GM21360 (cell line): ENCODE data around the gene ASS1.

Experiments
- ATAC-seq: cut with Tn5 transposase; IDR thresholded peaks from one replicate; pipeline ENCODE4 v1.9.1; 2021; ENCODE audit warnings: mild to moderate bottlenecking, moderate library complexity; ENCODE audit not compliant: unreplicated experiment

ASS1 gene

GRCh38 chr9:130417602-130418001 lies 27.2 kb upstream of the ASS1 start:
- ATAC-seq = no peak

GRCh38 chr9:130418776-130419175 lies 26.0 kb upstream of the ASS1 start:
- no peak for ATAC-seq

DNA sequence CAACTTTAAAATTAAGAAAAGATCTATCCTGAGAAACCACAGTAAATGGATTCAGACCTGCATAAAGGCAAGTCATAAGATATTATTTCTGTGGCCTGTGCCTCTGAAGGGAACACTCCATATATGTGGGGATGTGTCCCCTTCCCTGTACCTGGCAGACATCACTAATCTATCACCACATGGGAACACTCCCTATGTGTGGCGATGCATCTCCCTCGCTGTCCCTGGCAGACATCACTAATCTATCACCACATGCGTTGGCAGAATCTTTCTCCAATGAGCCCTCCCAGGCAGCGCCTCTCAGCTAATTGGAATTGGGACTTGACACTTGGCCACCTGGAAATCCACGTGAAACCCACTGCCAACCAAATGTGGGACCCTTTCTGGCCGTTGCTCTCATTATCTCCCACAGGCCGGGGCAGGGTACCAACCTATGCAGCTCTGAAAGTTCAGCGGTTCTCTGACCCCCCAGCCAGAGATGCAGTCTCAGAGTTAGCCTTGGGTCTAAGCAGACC lies 25.2 kb upstream of the ASS1 start:
- no peak for ATAC-seq

- ATAC-seq = no peak
Measured at GRCh38 chr9:130421154-130421801, 23.5 kb upstream of the ASS1 start.

- no peak for ATAC-seq
Measured at GRCh38 chr9:130421802-130422276, 22.9 kb upstream of the ASS1 start.

DNA sequence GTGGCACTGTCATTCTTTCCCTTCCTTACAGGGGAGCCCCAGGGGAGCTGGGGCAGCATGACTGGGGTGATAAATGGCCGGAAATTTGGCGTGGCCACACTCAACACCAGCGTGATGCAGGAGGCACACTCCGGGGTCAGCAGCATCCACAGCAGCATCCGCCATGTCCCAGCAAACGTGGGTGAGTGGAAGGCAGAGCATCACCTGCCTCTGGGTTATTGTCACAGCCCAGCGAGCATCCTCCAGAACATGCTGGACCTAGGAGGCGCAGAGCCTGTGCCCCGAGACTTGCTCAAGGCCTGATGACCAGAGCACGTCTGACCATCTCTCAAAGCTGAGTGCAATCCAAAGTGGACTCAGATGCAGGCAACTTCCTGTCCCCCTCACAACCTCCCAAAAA lies 22.2 kb upstream of the ASS1 start:
- ATAC-seq = no peak

- ATAC-seq = no peak
Measured at GRCh38 chr9:130423272-130423671, 21.5 kb upstream of the ASS1 start.

- no peak for ATAC-seq
Measured at GRCh38 chr9:130424595-130425454, 19.9 kb upstream of the ASS1 start.

GRCh38 chr9:130425741-130426466 lies 18.9 kb upstream of the ASS1 start:
- ATAC-seq = no peak

- ATAC-seq = no peak
Measured at GRCh38 chr9:130426467-130426773, 18.3 kb upstream of the ASS1 start.

DNA sequence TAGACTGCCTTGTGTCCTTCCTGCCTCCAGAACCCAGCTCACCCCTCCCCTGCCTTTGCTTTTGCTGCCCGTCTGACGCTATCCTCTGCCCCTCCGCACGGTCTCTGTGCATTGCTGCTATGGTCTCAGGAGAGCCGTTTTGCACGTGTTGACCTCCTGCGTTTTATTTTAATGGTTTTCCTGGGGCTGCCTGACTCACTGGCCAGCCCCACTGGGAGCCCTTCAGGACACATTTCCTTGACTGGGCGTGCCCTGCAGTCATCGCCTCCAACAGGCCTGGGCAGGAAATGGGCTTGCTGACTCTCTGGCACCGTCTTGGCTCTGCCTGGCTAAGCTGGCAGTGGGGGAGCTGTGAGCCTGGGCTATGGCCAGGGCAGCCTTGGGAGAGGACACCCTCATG lies 17.9 kb upstream of the ASS1 start:
- ATAC-seq = no peak

GRCh38 chr9:130427326-130427725 lies 17.4 kb upstream of the ASS1 start:
- no peak for ATAC-seq

DNA sequence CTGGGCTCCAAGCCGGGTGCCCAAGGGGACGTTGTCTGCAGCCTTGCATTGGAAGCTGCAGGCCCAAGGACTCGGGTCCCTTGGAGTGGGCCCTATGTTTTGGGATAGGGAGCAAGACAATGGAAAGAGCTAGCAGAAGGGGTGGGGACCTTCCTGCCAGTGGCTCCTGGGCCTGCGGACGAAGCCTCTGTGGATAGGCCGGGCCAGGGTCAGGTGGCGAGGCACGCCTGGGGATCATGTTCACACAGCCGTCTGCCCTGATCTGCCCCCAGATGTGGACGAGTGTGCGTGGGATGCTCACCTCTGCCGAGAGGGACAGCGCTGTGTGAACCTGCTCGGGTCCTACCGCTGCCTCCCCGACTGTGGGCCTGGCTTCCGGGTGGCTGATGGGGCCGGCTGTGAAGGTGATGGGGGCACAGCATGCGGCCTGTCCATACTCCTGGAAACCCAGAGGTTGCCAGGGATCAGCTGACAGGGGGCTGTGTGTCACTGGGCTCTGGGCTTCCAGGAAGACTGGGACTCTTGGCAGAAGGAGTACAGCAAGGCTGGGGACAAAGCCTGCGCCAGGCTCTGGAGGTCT lies 16.6 kb upstream of the ASS1 start:
- no peak for ATAC-seq

GRCh38 chr9:130429381-130429780 lies 15.4 kb upstream of the ASS1 start:
- ATAC-seq = no peak

DNA sequence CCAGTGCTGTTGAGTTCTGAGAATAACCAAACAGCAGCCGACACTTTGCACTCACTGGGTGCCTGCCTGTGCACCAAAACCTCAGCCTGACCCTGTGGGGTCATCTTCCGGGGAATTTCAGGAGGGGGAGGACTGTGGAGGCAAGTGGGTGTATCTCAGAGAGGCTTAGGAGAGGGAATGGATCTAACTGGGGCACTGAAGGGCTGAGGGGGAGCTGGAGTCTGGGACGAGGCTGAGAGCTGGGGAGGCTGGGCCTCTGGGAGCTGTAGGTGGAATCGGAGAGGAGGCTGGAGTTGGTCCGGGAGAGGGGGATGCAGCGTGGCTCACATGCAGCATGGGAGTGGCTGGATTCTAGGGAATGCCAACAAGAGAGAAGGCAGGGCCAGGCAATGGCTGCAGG lies 14.9 kb upstream of the ASS1 start:
- no peak for ATAC-seq

GRCh38 chr9:130430232-130430631 lies 14.5 kb upstream of the ASS1 start:
- no peak for ATAC-seq

- ATAC-seq = no peak
Measured at GRCh38 chr9:130430734-130431535, 13.8 kb upstream of the ASS1 start.

DNA sequence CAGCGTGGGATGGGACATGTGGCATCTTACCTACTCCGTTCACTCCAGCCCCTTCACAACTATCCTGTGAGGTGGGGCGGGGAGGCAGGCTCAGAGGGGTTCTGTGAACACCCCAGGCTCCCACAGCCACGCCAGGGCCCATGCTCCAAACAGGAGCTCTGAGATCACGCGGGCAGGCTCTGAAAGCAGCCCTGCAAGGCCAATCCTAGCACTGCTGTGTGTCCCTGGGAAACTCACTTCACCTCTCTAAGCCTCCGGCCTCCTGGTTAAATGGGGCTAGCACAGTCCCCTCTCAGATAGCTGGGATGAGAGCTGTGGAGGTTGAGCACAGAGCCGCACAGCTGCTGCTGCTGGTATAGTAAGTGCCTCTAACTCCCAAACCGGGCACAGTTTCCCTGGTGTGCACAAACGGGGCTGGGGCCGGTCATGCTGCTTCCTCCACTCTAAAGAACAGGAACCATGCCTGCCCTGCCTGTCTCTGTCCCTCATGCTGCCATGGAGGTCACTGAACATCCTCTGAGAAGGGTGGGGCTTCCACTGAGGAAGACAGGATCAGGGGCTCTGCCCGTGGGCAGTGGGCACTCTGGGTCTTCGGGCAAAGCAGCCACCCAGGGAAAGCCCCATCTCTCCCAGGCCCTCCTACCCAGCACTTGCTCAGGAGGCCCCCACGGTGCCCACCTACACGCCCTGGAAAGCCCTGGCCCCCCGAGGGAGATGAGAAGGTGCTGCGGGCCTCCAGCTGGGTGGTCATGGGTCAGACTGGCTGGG lies 13.0 kb upstream of the ASS1 start:
- no peak for ATAC-seq

GRCh38 chr9:130432362-130432761 lies 12.4 kb upstream of the ASS1 start:
- ATAC-seq = no peak

DNA sequence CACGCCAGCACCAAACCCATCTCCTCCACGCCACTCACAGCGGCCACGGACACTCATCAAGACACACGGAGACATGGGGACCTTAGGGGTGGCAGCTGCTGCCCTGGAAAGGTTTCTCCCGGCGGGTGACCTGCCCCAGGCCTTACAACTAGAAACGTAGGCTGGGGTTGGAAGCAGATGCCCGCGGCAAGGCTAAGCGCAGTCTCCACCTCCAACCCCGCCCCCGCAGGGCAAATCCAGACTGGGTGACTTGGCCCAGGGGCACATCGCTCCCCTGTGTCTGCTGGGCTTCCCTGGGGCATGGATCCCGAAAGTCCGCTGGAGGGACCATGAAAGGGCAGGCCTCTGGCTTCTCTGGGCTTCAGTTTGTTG lies 12.0 kb upstream of the ASS1 start:
- ATAC-seq = no peak
